ENCODE data around the gene RHEX.

Gene RHEX

DNA sequence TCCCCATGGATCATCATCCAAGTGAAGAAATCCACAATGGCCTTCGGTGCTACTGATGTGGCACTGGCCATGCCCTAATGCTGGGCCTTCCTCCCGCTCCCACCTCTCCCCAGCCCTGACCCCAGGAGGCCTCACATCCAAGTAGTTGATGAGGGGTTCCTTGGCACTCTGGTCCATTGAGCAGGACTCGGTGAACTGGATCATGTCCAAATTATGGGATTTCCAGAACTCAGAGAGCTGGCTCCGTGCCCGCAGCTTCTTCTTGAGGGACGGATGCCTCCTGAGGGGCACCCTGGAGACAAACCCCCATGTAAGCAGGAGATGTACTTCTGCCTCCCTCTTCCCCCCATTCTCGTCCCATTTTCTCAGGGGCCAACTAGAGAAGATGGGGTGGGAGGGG lies 30.2 kb upstream of the RHEX start:
- TF ChIP-seq POLR2AphosphoS5 (IDR thresholded peaks at IDR 0.05; ENCODE audit: low read depth, low read length) (no peak), FOXP2 (optimal IDR thresholded peaks at IDR 0.05; ENCODE audit: borderline replicate concordance, extremely low read depth, extremely low read length, insufficient read depth) (no peak), TAF1 (IDR thresholded peaks at IDR 0.05; ENCODE audit: borderline replicate concordance, insufficient read depth, low read length) (no peak), SIN3A (IDR thresholded peaks at IDR 0.05; ENCODE audit: borderline replicate concordance, insufficient read depth, low read length) (no peak)
- TF ChIP-seq, protein P1, sequence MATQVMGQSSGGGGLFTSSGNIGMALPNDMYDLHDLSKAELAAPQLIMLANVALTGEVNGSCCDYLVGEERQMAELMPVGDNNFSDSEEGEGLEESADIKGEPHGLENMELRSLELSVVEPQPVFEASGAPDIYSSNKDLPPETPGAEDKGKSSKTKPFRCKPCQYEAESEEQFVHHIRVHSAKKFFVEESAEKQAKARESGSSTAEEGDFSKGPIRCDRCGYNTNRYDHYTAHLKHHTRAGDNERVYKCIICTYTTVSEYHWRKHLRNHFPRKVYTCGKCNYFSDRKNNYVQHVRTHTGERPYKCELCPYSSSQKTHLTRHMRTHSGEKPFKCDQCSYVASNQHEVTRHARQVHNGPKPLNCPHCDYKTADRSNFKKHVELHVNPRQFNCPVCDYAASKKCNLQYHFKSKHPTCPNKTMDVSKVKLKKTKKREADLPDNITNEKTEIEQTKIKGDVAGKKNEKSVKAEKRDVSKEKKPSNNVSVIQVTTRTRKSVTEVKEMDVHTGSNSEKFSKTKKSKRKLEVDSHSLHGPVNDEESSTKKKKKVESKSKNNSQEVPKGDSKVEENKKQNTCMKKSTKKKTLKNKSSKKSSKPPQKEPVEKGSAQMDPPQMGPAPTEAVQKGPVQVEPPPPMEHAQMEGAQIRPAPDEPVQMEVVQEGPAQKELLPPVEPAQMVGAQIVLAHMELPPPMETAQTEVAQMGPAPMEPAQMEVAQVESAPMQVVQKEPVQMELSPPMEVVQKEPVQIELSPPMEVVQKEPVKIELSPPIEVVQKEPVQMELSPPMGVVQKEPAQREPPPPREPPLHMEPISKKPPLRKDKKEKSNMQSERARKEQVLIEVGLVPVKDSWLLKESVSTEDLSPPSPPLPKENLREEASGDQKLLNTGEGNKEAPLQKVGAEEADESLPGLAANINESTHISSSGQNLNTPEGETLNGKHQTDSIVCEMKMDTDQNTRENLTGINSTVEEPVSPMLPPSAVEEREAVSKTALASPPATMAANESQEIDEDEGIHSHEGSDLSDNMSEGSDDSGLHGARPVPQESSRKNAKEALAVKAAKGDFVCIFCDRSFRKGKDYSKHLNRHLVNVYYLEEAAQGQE (IDR thresholded peaks at IDR 0.05; ENCODE audit: insufficient read depth in 1 of 2, low read depth in 2 of 2, low read length in 2 of 2): no peak

DNA sequence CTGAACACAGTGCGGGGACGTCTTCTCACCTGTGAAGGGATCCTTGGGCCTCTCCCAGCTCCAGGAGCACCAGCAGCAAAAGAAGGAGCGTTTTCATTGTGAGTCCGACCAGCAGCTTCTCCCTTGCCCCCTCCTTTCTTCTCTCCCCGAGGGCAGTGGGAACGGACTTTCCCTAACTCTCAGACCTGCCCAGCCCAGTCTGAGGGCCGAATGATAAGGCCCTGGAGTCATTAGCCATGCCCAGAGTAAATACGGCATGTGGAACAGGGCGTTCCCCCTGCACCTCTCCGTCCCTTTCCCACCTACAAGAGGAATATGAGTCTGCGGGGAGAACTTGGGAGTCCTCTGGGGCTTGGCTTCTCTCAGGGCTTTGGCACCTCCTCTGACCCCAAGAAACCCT lies 29.3 kb upstream of the RHEX start, which contains the start of gene CTSE:
Gene CTSE (minus strand): TSS at position 201 of the 400 bp plus-strand sequence. CDS start 104 bp downstream, at position 97.
- TF ChIP-seq FOXP2 (optimal IDR thresholded peaks at IDR 0.05; ENCODE audit: borderline replicate concordance, extremely low read depth, extremely low read length, insufficient read depth) (no peak), POLR2AphosphoS5 (IDR thresholded peaks at IDR 0.05; ENCODE audit: low read depth, low read length) (no peak), SIN3A (IDR thresholded peaks at IDR 0.05; ENCODE audit: borderline replicate concordance, insufficient read depth, low read length) (no peak), TAF1 (IDR thresholded peaks at IDR 0.05; ENCODE audit: borderline replicate concordance, insufficient read depth, low read length) (no peak)
- TF ChIP-seq, protein P1 (IDR thresholded peaks at IDR 0.05; ENCODE audit: insufficient read depth in 1 of 2, low read depth in 2 of 2, low read length in 2 of 2): no peak

DNA sequence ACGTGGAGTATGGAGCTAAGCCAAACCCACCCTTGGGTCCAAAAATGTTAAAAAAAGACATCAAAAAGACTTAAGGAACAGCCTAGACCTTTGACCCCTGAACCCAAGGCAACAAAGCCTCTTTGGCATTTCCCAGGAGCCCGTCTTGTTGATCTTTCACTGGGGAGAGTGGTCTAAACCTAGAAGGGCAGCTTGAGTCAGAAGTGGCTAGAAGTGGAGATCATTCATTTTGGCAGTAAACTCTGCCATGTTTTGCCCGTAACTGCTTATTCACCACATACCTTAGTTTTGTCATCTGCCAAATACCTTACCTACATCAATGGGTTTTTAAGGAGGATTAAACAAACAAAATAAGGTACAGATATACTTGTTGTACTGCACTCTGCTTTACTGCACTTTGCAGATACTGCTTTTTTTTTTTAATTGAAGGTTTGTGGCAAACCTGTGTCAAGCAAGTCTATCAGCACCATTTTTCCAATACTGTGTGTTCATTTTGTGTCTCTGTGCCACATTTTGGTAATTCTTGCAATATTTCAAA lies 27.6 kb upstream of the RHEX start:
- TF ChIP-seq POLR2AphosphoS5 (IDR thresholded peaks at IDR 0.05; ENCODE audit: low read depth, low read length) (no peak), SIN3A (IDR thresholded peaks at IDR 0.05; ENCODE audit: borderline replicate concordance, insufficient read depth, low read length) (no peak), FOXP2 (optimal IDR thresholded peaks at IDR 0.05; ENCODE audit: borderline replicate concordance, extremely low read depth, extremely low read length, insufficient read depth) (no peak), TAF1 (IDR thresholded peaks at IDR 0.05; ENCODE audit: borderline replicate concordance, insufficient read depth, low read length) (no peak)

DNA sequence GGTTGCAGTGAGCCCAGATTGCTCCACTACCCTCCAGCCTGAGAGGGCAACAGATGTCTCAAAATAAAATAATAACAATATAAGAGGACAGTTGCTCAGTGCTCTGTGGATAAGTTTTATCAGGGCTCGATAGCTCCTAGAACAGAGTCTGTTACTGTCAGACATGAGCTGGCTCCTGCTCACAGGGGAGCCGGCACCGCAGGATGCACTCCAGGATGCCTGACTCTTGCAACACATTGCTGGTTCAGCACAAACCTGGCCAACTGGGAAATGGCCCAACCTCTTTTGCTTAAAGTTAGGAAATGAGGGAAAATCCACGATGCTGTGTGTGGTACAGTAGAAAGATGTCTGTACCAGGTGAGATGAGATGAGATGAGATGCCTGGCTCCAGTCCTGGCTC lies 23.5 kb upstream of the RHEX start:
- TF ChIP-seq POLR2AphosphoS5 (IDR thresholded peaks at IDR 0.05; ENCODE audit: low read depth, low read length) (no peak), TAF1 (IDR thresholded peaks at IDR 0.05; ENCODE audit: borderline replicate concordance, insufficient read depth, low read length) (no peak), SIN3A (IDR thresholded peaks at IDR 0.05; ENCODE audit: borderline replicate concordance, insufficient read depth, low read length) (no peak), FOXP2 (optimal IDR thresholded peaks at IDR 0.05; ENCODE audit: borderline replicate concordance, extremely low read depth, extremely low read length, insufficient read depth) (no peak)
- TF ChIP-seq, protein P1 (IDR thresholded peaks at IDR 0.05; ENCODE audit: insufficient read depth in 1 of 2, low read depth in 2 of 2, low read length in 2 of 2): no peak

DNA sequence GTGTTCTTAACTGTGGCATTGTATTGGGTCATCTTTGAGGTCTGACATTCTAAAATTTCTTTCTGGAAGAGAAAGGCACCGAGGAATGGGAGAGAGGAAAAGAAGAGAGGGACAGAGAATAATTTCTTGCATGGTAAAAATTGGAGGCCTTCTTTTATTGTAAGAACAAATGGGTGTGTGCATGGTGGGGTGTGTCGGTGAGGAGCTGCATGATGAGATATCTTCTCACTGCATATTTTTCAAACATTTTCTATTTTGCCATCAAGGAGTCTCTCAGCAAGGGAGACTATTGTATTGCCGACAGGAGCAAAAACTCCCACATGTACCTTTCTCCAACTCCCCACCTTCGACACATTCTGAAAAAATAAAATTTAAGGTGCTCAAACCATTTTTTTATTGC lies 22.8 kb upstream of the RHEX start:
- TF ChIP-seq FOXP2 (optimal IDR thresholded peaks at IDR 0.05; ENCODE audit: borderline replicate concordance, extremely low read depth, extremely low read length, insufficient read depth): no peak
- no peak for TF ChIP-seq POLR2AphosphoS5 (IDR thresholded peaks at IDR 0.05; ENCODE audit: low read depth, low read length)
- TF ChIP-seq, protein P1 (IDR thresholded peaks at IDR 0.05; ENCODE audit: insufficient read depth in 1 of 2, low read depth in 2 of 2, low read length in 2 of 2): no peak
- no peak for TF ChIP-seq TAF1 (IDR thresholded peaks at IDR 0.05; ENCODE audit: borderline replicate concordance, insufficient read depth, low read length)
- TF ChIP-seq SIN3A (IDR thresholded peaks at IDR 0.05; ENCODE audit: borderline replicate concordance, insufficient read depth, low read length): no peak
